BLaER1 treated with 17β-estradiol and CSF1 and Interleukin-3, amounts not matched to agents 10 nM and 100 nM (cell line): ENCODE data around the gene POLR1H.

Experiments used
- H3K27ac ChIP-seq, 11 experiments: shearing (Covaris generic); formaldehyde crosslinking; 2 replicates each; pipeline ENCODE4 v1.8.1; 2022
- H3K27me3 ChIP-seq, 11 experiments: shearing (Covaris generic); formaldehyde crosslinking; 2 replicates each; pipeline ENCODE4 v1.8.1; 2022
- H3K36me3 ChIP-seq, 11 experiments: shearing (Covaris generic); formaldehyde crosslinking; 2 replicates each; pipeline ENCODE4 v1.8.1; 2022
- H3K4me1 ChIP-seq, 10 experiments: shearing (Covaris generic); formaldehyde crosslinking; 2 replicates each; pipeline ENCODE4 v1.8.1; 2022
- H3K4me2 ChIP-seq, 11 experiments: shearing (Covaris generic); formaldehyde crosslinking; 2 replicates each; pipeline ENCODE4 v1.8.1; 2022
- H3K4me3 ChIP-seq, 10 experiments: shearing (Covaris generic); formaldehyde crosslinking; 2 replicates each; pipeline ENCODE4 v1.8.1; 2022
- H3K9ac ChIP-seq, 11 experiments: shearing (Covaris generic); formaldehyde crosslinking; 2 replicates each; pipeline ENCODE4 v1.8.1; 2022
- H3K9me3 ChIP-seq, 11 experiments: shearing (Covaris generic); formaldehyde crosslinking; replicated peaks in 1 of 11; 2 replicates each; pipeline ENCODE4 v1.8.1; 2022
- H4K20me1 ChIP-seq, 11 experiments: shearing (Covaris generic); formaldehyde crosslinking; 2 replicates each; pipeline ENCODE4 v1.8.1; 2022
- Cebpa-rat ChIP-seq, 11 experiments: shearing (Covaris generic); IDR thresholded peaks; 2 replicates each; pipeline ENCODE4 v1.8.1; 2022

The POLR1H gene

DNA sequence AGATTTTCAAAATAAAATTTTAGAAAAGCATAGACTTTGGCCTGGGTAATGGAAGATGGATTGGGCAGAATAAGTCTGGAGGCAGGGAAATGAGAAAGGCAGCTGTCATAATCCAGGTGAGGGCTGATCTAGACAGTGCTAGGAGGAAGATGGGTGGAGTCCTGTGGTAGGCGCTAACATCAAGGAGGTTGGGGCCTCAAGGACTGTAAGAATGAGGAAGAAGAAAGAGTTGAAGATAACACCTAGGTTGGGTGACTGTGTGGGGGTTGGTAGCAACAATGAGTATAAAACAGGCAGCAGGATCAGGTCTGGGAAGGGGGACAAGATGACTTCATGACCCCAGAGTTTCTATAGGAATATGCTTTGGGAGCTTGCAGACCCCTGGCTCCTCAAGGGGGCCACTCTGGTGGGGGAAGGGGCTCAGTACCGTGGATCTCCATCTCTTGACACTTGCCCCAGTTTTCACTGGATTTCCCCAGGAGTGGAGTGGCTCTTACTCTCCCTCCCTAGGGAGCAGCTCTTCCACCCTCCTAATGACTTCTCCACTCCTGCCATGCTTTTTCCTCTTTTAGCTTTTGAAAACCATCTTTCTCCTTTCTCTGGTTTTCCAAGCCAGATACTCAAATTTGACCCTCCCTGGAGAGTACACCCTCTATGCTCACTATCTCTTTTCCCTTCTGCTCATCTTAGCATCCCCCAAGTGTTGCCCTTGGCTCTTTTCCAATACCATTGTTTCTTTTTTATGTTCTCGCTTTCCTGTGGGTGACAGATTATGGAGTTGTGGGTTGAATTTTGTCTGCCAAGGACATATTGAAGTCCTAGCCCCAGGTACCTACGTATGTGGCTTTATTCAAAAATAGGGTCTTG lies 37.1 kb downstream of the POLR1H start:
- no peak overlapping the region for H3K4me2 ChIP-seq

DNA sequence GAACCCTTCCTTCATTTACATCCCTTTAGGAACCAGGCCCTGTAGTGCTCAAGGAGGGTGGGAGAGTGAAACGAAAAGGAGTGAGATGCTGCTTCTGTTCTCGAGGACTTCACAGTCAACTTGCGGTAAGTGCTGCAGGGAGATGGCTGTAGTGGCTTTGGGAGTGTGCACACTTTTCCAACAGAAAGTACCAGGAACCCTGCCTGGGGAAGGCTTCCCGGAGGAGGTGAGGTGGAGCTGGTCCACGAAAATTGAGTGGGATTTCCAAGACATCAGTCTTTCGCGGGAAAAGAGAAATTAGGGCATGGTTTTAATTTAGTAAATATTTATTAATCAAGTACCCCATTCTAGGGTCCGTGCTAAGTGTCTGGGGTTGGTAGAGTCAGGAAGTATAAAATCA lies 39.1 kb downstream of the POLR1H start:
- H3K27ac ChIP-seq: no peak overlapping the region
- no peaks in the 10 kb centered on the region for H3K9me3 ChIP-seq
- no peaks in the 10 kb centered on the region for H3K36me3 ChIP-seq
- no peak overlapping the region; a peak in 3 of 22 replicates for H3K9ac ChIP-seq
- H3K4me3 ChIP-seq: peak overlapping the region in 8 of 10 experiments; percentile 54 to 68 (median 60); a peak in 15 of 20 replicates
- peak overlapping the region; percentile 87 to 100 (median 96) for H3K4me2 ChIP-seq
- TF ChIP-seq Cebpa-rat (IDR thresholded peaks at IDR 0.05): no peak
- peaks cover 0 to 10% (median 0%) of the 10 kb centered on the region in 11 experiments; a peak in 1 of 22 replicates for H4K20me1 ChIP-seq
- peaks cover 50 to 76% (median 67%) of the 10 kb centered on the region in 11 experiments for H3K27me3 ChIP-seq
- H3K4me1 ChIP-seq: peaks cover 29 to 40% (median 38%) of the 10 kb centered on the region in 10 experiments

More for the DNA sequence above, 37.1 kb downstream of the POLR1H start:
- H3K27ac ChIP-seq: no peak overlapping the region
- H3K4me1 ChIP-seq: peaks cover 25 to 31% (median 31%) of the 10 kb centered on the region in 10 experiments
- no peaks in the 10 kb centered on the region for H3K36me3 ChIP-seq
- H3K9ac ChIP-seq: no peak overlapping the region
- no peaks in the 10 kb centered on the region for H3K9me3 ChIP-seq
- TF ChIP-seq Cebpa-rat (IDR thresholded peaks at IDR 0.05): no peak
- H4K20me1 ChIP-seq: peaks cover 0 to 10% (median 0%) of the 10 kb centered on the region in 11 experiments; a peak in 1 of 22 replicates
- peaks cover 33 to 62% (median 56%) of the 10 kb centered on the region in 11 experiments for H3K27me3 ChIP-seq
- H3K4me3 ChIP-seq: no peak overlapping the region

DNA sequence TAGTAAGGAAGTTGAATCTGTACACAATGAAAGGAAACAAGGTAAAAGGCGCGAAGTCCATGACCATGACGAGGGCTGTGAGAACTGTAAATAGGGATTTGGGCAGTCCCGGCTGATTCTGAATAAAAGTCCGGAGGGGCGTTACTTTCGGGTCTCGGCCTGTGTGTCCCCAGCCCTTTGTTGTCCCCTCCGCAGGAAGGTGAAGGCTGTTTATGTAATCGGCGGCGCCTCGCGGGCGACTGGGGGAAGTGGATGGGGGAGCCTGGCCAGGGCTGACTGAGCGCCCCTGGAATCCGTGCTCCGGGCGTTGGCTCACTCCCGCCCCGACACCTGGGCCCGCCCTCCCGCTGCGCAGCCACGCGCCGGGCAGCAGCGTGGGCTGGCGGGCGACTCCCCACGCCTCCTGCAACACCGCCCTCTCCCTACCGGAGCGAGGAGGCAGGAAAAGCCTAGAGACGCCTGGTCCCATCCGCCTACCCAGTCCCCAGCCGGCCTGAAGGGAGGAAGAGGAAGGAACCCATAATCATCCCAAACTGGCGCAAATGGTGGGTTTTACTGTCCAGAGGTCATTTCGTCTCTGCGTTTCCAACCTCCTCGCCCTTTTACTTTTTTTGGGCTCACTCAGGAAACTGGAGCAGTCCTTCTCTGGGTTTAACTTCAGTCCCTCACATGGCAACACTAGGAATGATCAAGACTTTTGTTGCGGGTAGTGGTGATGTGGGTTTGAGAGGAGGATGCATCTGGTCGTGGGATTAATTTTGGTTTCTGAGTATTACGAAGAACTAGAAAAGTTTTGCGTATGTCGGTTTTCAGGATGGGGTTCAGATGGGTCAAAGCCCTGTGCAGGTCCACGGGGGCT lies 39.7 kb downstream of the POLR1H start:
- Histone ChIP-seq H3K9ac (peak overlapping the region in 10 of 11 experiments; percentile 10 to 58 (median 46); a peak in 14 of 22 replicates), H3K36me3 (no peaks in the 10 kb centered on the region), H3K27me3 (peaks cover 51 to 75% (median 67%) of the 10 kb centered on the region in 11 experiments), H3K4me3 (peak overlapping the region; percentile 51 to 68 (median 57)), H3K9me3 (no peaks in the 10 kb centered on the region), H3K4me1 (peaks cover 29 to 40% (median 38%) of the 10 kb centered on the region in 10 experiments), H3K27ac (no peak overlapping the region), H3K4me2 (peak overlapping the region; percentile 87 to 100 (median 96)), H4K20me1 (peaks cover 0 to 10% (median 0%) of the 10 kb centered on the region in 11 experiments; a peak in 1 of 22 replicates)
- TF ChIP-seq Cebpa-rat (IDR thresholded peaks at IDR 0.05): no peak

DNA sequence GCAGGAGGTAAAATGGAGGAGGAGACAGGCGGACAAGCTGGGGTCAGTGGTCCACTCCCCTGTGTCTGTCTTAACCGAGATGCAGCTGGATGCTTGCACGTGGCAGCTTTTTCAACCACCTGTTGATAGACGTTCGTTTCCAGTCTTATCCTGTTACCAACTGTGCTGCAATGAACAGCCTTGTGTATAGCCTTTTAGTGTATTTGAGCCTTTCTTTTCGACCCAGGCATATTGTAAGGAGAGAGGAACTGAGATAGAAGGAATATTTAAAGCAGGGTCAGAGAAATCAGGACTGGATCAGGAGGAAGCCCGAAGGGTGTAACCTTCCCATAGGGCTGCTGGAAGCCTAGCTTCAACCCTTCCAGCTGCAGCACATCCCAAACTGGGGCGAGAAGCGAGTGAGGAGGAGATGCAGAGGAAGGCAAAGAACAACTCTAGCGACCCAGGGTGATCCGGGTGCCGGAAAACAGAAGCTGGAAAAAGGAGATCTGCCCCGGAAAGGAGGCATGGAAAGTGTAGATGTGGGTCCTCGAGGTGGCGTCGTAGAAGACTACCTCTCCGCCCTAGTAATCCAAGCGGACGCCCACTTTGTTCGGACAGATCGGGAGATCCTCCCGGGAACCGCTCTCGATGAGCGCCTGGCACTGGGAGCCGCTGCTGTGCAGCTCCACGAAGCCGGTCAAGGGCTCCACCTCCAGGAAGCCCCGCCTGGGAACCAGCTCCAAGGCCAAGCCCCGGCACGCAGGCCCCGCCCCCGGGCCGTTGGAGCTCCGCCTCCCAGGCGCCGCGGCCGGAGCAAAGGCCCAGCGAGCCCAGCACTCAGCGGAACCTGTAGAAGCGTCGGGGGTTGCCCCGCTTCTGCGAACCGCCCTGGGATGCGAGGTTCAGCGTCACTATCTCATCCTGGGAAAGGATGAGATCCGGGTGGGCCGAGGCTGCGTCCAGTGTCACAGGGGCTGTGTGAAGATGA lies 40.7 kb downstream of the POLR1H start:
- Histone ChIP-seq H3K4me2 (peak overlapping the region; percentile 87 to 100 (median 96)), H3K36me3 (no peaks in the 10 kb centered on the region), H3K9me3 (no peaks in the 10 kb centered on the region), H3K4me1 (peaks cover 29 to 40% (median 38%) of the 10 kb centered on the region in 10 experiments), H3K9ac (peak overlapping the region; percentile 16 to 67 (median 53); a peak in 21 of 22 replicates), H4K20me1 (peaks cover 0 to 10% (median 0%) of the 10 kb centered on the region in 11 experiments; a peak in 1 of 22 replicates), H3K27ac (peak overlapping the region in 8 of 11 experiments; percentile 16 to 55 (median 42); a peak in 10 of 22 replicates), H3K27me3 (peaks cover 51 to 71% (median 64%) of the 10 kb centered on the region in 11 experiments), H3K4me3 (peak overlapping the region; percentile 51 to 68 (median 57))
- no peak for TF ChIP-seq Cebpa-rat (IDR thresholded peaks at IDR 0.05)

DNA sequence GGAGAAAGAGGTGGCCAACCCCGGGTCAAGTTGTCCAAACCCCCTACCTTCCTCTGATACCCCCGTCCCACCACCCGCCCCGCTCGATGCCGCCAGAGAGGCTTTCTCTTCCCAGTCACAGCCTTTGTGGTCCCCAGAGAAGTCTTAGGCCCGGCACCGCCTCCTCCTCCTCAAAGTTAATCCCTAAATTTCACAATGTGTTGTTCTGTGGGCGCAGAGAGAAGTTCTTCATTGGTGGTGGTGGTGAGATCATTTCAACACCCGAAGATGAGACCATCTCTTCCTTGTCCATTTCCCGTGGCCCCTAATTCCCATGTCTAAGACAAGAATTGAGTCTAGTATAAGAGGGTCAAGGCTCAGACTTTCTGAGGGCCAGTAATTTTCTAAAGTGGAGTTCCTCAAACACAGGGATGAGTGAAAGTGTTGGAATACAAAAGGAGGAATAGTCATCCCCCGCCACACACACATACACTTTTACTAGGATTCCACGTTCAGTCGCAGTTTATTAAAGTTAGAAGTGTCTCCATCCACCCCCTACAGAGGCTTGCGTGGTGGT lies 41.4 kb downstream of the POLR1H start:
- Histone ChIP-seq H3K4me2 (peak overlapping the region; percentile 87 to 100 (median 96)), H3K9ac (peak overlapping the region; percentile 16 to 67 (median 55); a peak in 21 of 22 replicates), H3K36me3 (no peaks in the 10 kb centered on the region), H3K9me3 (no peaks in the 10 kb centered on the region), H3K27ac (peak overlapping the region in 9 of 11 experiments; percentile 10 to 55 (median 39); a peak in 13 of 22 replicates), H3K27me3 (peaks cover 51 to 63% (median 57%) of the 10 kb centered on the region in 11 experiments), H4K20me1 (peaks cover 0 to 10% (median 0%) of the 10 kb centered on the region in 11 experiments; a peak in 1 of 22 replicates), H3K4me1 (peaks cover 29 to 41% (median 38%) of the 10 kb centered on the region in 10 experiments), H3K4me3 (peak overlapping the region; percentile 51 to 68 (median 57))
- TF ChIP-seq Cebpa-rat (IDR thresholded peaks at IDR 0.05): no peak

DNA sequence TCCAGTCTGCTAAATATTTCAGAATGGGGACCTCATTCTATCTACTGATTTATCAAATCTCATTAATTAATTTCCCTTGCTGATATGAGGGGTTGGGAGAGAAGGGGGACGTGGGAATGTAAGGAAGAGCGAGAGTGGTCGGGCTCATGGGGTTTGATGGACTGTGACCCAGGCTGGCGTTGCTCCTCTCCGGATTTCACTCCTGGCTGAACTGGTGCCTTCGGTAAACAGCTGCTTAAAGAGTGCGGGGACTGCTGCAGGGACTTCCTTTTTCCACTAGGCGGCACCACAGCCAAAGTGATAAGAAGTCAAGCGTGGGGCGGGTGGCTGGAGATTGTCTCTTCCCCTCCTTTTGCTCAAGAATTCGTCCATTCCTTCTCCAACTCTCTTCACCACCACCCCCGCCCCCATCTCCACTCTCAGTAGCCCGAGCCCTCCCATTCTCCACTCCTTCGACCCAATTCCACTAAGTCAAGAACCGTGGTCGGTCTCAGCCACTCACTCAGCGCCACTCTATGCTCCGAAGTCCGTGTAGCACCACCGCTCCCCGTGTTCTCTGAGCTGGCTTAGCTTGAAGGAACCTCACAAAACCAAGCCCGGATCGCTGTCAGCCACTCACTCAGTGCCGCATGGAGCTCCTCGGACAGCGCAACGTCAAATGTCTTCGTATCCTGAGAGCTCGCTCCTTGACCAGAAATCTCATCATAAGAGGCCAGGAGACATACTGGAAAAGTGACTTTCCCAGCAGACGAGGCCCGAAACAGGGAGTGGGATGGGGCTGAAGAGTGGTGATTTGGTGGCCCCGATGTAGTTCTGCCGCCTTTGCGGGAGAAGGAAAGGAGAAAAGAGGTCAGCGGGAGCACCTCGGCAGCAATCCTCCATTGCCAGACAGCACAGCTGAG lies 42.2 kb downstream of the POLR1H start:
- no peaks in the 10 kb centered on the region for H3K36me3 ChIP-seq
- H3K4me2 ChIP-seq: peak overlapping the region; percentile 87 to 100 (median 96)
- peaks cover 29 to 46% (median 44%) of the 10 kb centered on the region in 10 experiments for H3K4me1 ChIP-seq
- H4K20me1 ChIP-seq: peaks cover 0 to 10% (median 0%) of the 10 kb centered on the region in 11 experiments; a peak in 1 of 22 replicates
- no peak for TF ChIP-seq Cebpa-rat (IDR thresholded peaks at IDR 0.05)
- H3K27me3 ChIP-seq: peaks cover 46 to 56% (median 50%) of the 10 kb centered on the region in 11 experiments
- H3K9ac ChIP-seq: peak overlapping the region in 10 of 11 experiments; percentile 41 to 61 (median 50); a peak in 18 of 22 replicates
- no peaks in the 10 kb centered on the region for H3K9me3 ChIP-seq
- H3K27ac ChIP-seq: peak overlapping the region in 3 of 11 experiments; percentile 10 to 22 (median 17); a peak in 3 of 22 replicates
- peak overlapping the region; percentile 42 to 67 (median 55) for H3K4me3 ChIP-seq

DNA sequence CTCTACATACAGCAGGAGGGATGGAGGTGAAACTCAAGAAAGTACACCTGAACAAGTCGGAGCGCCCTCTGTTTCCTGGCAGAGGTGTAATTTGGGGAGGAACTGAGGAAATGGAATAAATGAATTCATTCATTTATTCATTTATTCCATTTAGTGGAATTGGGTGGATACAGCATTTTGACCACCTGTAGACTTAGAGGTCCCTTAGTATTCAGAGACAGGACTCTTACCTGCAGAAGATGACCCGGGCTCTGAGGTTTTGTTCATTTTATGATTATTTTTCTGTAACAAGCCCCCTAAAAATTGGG lies 42.8 kb downstream of the POLR1H start:
- peaks cover 0 to 10% (median 0%) of the 10 kb centered on the region in 11 experiments; a peak in 1 of 22 replicates for H4K20me1 ChIP-seq
- H3K36me3 ChIP-seq: no peaks in the 10 kb centered on the region
- no peak overlapping the region for H3K27ac ChIP-seq
- H3K4me3 ChIP-seq: peak overlapping the region; percentile 42 to 67 (median 55); a peak in 16 of 20 replicates
- no peak for TF ChIP-seq Cebpa-rat (IDR thresholded peaks at IDR 0.05)
- H3K4me2 ChIP-seq: peak overlapping the region; percentile 87 to 100 (median 96)
- H3K9ac ChIP-seq: peak overlapping the region in 2 of 11 experiments; percentile 41 to 58; a peak in 3 of 22 replicates
- H3K9me3 ChIP-seq: no peaks in the 10 kb centered on the region
- peaks cover 29 to 51% (median 44%) of the 10 kb centered on the region in 10 experiments for H3K4me1 ChIP-seq
- H3K27me3 ChIP-seq: peaks cover 40 to 50% (median 44%) of the 10 kb centered on the region in 11 experiments
